Loucy (cell line): Measurements from ENCODE around the gene PHF20.
"Not testable (repeated sequence)": the region's sequence is repeated elsewhere in the genome, so short reads cannot be mapped to it uniquely, and the experiment has no call there.

Experiments used
- CTCF ChIP-seq: fragments of 200-600 bp; sonication (generic); conservative IDR thresholded peaks from 2 replicates; pipeline ENCODE4 v1.5.1; 2014; ENCODE audit warnings: mild to moderate bottlenecking, antibody characterized with exemption, low read length
- EZH2phosphoT487 ChIP-seq: fragments of 200-600 bp; IDR thresholded peaks from 2 replicates; pipeline ENCODE4 v1.6.1; 2018; ENCODE audit warnings: antibody characterized with exemption, mild to moderate bottlenecking, moderate library complexity, borderline replicate concordance

- not testable (repeated sequence) for TF ChIP-seq CTCF, EZH2phosphoT487
Measured at GRCh38 chr20:35723275-35723639, 48.6 kb upstream of the PHF20 start.
